Measurements from ENCODE around the gene METTL21C.

Gene METTL21C

DNA sequence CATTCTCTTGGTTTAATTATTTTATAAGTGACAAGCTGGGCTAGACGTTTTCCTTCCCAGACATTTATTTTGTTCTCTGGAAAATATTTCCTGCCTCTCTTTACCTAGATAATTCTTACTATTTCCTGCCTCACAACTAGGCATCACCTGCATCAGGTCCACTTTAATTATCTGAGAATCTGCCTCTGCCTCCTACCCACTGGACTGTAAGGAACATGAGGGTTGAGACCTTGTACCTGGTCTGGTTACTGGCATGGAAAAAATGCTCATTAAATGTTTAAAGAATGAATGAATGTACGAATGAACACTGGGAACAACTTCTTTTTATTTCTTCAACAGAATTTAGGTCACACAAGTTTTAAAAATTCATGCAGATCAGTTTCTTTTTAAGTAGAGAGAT lies 13.4 kb upstream of the METTL21C start:
- H3K9me3 ChIP-seq, result no peaks in the 10 kb centered on the region; the same call in 1 of the 2 replicates
- DNase-seq, result no peak
- no peak overlapping the region for H3K4me3 ChIP-seq (ENCODE audit: low read depth, low read length)
- H3K36me3 ChIP-seq, result no peaks in the 10 kb centered on the region
- TF ChIP-seq, protein P1, sequence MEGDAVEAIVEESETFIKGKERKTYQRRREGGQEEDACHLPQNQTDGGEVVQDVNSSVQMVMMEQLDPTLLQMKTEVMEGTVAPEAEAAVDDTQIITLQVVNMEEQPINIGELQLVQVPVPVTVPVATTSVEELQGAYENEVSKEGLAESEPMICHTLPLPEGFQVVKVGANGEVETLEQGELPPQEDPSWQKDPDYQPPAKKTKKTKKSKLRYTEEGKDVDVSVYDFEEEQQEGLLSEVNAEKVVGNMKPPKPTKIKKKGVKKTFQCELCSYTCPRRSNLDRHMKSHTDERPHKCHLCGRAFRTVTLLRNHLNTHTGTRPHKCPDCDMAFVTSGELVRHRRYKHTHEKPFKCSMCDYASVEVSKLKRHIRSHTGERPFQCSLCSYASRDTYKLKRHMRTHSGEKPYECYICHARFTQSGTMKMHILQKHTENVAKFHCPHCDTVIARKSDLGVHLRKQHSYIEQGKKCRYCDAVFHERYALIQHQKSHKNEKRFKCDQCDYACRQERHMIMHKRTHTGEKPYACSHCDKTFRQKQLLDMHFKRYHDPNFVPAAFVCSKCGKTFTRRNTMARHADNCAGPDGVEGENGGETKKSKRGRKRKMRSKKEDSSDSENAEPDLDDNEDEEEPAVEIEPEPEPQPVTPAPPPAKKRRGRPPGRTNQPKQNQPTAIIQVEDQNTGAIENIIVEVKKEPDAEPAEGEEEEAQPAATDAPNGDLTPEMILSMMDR (IDR thresholded peaks at IDR 0.05; ENCODE audit: low read depth, low read length), result no peak
- H3K27me3 ChIP-seq, result no peaks in the 10 kb centered on the region
- no peaks in the 10 kb centered on the region for H3K4me1 ChIP-seq

DNA sequence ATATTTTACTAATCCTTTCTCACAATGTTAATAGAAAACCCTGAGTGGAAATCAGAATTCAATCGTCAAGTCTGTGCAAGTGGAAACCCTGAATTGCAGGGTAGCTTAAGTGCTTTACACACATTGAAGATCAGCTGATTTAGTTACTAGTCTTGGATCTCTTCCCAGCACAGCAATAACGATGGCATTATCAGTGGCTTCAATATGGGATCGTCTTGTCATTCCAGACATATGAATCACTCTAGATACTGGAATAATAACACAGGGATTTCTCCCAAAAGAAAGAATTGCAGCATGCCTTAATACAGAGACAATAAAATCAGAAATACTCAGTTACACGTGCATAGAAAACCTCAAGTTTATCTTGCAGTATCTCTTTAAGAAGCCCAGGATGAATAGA lies 12.6 kb upstream of the METTL21C start:
- Histone ChIP-seq H3K4me3 (ENCODE audit: low read depth, low read length) (no peak overlapping the region), H3K9me3 (no peaks in the 10 kb centered on the region; the same call in 1 of the 2 replicates), H3K36me3 (no peaks in the 10 kb centered on the region), H3K4me1 (no peaks in the 10 kb centered on the region), H3K27me3 (no peaks in the 10 kb centered on the region)
- no peak for DNase-seq
- TF ChIP-seq, protein P1 (IDR thresholded peaks at IDR 0.05; ENCODE audit: low read depth, low read length), result no peak

DNA sequence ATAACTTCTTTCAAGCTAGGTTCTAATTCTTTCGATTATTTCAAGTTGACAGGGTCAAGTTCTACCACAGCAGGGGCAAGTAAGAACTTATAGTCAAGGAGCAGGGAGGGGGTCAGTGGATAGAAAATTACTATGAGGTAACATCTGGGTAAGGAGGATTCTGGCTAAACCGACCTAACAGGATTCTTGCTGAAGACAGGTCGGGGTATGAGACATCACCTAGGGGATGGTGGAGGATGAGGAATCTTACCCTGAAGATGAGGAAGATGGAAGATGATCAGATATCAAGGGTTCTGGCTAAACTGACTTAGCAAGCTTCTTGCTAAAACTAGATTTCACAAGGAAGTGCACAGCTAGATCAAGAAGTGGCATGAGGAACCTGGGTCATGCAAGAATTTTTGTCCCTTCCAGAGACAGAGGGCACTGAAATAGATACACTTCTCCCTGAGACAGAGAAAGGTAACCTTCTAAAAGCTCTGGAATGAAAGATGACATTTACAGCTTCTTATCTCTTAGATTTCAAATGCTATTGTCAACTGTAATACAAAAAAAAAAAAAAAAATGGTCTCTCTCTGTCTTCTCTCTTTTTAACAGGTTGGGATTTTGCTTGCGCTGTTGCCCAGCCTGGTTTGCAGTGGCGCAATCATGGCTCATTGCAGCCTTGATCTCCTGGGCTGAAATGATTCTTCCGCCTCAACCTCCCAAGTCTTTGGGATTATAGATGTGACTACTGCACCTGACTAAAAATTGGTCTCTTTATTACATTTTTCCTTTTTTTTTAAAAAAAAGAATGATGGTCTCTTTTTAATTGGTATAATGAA lies 9.6 kb upstream of the METTL21C start:
- DNase-seq, result no peak
- H3K9me3 ChIP-seq, result no peaks in the 10 kb centered on the region
- TF ChIP-seq, protein P1 (IDR thresholded peaks at IDR 0.05; ENCODE audit: low read depth, low read length), result no peak
- no peaks in the 10 kb centered on the region for H3K4me1 ChIP-seq
- no peaks in the 10 kb centered on the region for H3K27me3 ChIP-seq
- H3K4me3 ChIP-seq (ENCODE audit: low read depth, low read length), result no peak overlapping the region
- no peaks in the 10 kb centered on the region for H3K36me3 ChIP-seq

DNA sequence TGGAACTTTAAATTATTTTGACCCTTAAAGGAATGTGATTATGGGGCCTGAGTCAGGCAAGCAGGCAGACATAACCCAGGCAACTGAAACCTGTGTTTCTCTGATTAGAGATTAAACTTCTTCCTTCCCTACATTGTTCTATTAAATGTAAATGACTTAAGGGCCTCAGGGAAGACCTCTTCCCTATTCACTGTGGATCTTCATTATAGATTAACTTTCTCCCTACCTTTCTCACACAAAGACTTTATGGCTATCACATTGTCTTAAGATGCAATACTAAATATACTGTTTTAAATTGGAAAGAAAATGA lies 8.8 kb upstream of the METTL21C start:
- TF ChIP-seq, protein P1 (IDR thresholded peaks at IDR 0.05; ENCODE audit: low read depth, low read length), result no peak

DNA sequence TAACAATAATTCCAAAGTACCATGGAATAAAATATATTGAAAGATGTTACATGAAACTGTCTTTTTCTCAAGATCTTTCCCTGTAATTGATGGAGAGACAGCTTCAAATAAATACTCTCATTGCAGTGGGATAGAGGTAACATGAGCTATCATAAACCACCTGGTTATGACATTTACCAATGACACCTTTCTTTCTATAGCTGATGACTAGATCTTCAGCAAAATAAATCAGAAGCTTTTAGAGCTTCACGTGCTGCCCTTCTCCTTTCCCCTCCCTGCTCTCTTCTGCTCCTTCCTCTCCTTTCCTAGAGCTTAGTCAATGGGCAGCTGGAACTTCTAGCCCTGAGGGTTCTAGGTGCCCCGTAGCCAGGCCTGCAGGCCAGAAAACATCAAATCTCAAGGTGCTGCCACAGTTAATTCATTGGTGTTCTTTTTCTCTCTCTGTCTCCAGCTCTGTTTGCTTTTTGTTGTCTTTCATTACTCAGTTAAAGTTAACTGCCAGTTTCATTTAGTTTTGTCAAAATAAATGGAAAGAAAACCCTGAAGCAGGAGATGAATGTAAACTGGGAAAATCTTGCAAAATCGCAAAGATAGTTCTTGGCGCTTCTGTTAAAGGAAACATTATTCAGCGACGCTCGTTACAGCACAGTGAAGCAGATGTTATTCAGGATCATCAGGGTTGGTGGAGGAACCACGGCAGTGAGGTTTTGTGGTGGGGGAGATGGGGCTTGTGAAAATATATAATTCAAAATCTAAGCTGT lies 8.3 kb upstream of the METTL21C start:
- peaks cover 3% of the 10 kb centered on the region for H3K9me3 ChIP-seq
- DNase-seq, result no peak
- H3K4me1 ChIP-seq, result no peaks in the 10 kb centered on the region
- H3K4me3 ChIP-seq (ENCODE audit: low read depth, low read length), result no peak overlapping the region
- TF ChIP-seq, protein P1 (IDR thresholded peaks at IDR 0.05; ENCODE audit: low read depth, low read length), result no peak
- no peaks in the 10 kb centered on the region for H3K36me3 ChIP-seq
- H3K27me3 ChIP-seq, result no peaks in the 10 kb centered on the region

More for the DNA sequence above, 8.8 kb upstream of the METTL21C start:
- Histone ChIP-seq H3K27me3 (no peaks in the 10 kb centered on the region), H3K4me3 (ENCODE audit: low read depth, low read length) (no peak overlapping the region), H3K4me1 (no peaks in the 10 kb centered on the region), H3K36me3 (no peaks in the 10 kb centered on the region), H3K9me3 (peaks cover under 1% of the 10 kb centered on the region)
- DNase-seq, result no peak

DNA sequence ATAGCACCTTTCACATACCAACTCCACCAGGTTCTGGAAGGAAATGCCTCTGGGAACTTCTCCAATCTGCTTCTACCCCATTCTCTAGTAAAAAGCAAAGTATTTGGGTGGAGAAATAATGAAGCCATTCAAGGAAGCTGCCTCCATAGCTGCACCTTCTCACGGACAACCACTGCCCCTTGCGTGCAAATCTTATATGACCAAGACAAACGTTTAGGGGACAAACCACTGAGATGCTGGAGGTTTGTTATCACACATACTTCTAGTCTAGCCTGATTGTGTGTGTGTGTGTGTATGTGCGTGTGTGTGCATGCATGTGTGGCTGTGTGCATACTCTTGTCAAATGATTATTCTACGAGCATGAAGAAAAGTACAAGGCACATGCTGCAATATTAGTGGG lies 6.5 kb upstream of the METTL21C start:
- Histone ChIP-seq H3K27me3 (no peaks in the 10 kb centered on the region), H3K36me3 (no peaks in the 10 kb centered on the region), H3K4me3 (ENCODE audit: low read depth, low read length) (no peak overlapping the region), H3K9me3 (peaks cover 3% of the 10 kb centered on the region), H3K4me1 (no peaks in the 10 kb centered on the region)
- no peak for DNase-seq
- TF ChIP-seq, protein P1 (IDR thresholded peaks at IDR 0.05; ENCODE audit: low read depth, low read length), result no peak
